Spinal cord (tissue), 10 donors: ENCODE results near the gene STX18. TPM values are rescaled to one million over a fixed set of nuclear protein-coding genes. Genes with fewer than 3 reads are reported as not detected.
"Not testable (repeated sequence)": the region's sequence is repeated elsewhere in the genome, so short reads cannot be mapped to it uniquely, and the experiment has no call there.

Experiments
- DNase-seq, 6 donors: peaks; one replicate each; pipeline versions ENCODE4 v3.0.0 to v3.0.0-alpha.2; 2013 to 2015; ENCODE audit warnings: low spot score in 6 of 6, low read depth in 4 of 6
- H3K27ac ChIP-seq: one replicate; pipeline ENCODE4 v1.5.1; 2013; ENCODE audit warnings: low read depth, low read length, control low read depth
- H3K27me3 ChIP-seq: one replicate; pipeline ENCODE4 v1.6.1; 2013; ENCODE audit warnings: low read length; ENCODE audit not compliant: control insufficient read depth, insufficient read depth
- H3K36me3 ChIP-seq: one replicate; pipeline ENCODE4 v1.6.1; 2013; ENCODE audit warnings: low read length; ENCODE audit not compliant: control insufficient read depth, insufficient read depth
- H3K4me1 ChIP-seq: one replicate; pipeline ENCODE4 v1.6.1; 2013; ENCODE audit warnings: low read length; ENCODE audit not compliant: control insufficient read depth, insufficient read depth
- H3K4me3 ChIP-seq: one replicate; pipeline ENCODE4 v1.5.1; 2013; ENCODE audit warnings: low read depth, low read length, control low read depth
- H3K9me3 ChIP-seq: one replicate; pipeline ENCODE4 v1.6.1; 2013; ENCODE audit warnings: low read length; ENCODE audit not compliant: control insufficient read depth, insufficient read depth
- WGBS: methylation state at CpG from one replicate; pipeline ENCODE4 v1.1.5; 2013; ENCODE audit warnings: missing lambda C conversion rate; ENCODE audit not compliant: insufficient coverage; 5-methylcytosine and 5-hydroxymethylcytosine counted together
- polyA plus RNA-seq, 2 donors: library from polyadenylated mRNA; unstranded; fragments of 120-200 nt; gene quantifications; one replicate each; pipeline ENCODE4 v1.2.1, GENCODE V29; 2013; ENCODE audit not compliant: insufficient read length in 2 of 2
- total RNA-seq, 2 donors: library from RNA; depleted of rRNA in 1 of 2; stranded (reverse); fragments of 120-200 nt in 1 of 2; fragments of >200 nt in 1 of 2; gene quantifications; one replicate each; pipeline versions ENCODE4 v1.2.3 to v1.2.4, GENCODE V29; 2013 to 2014
- donor health status: healthy.

The STX18 gene
- total and polyA plus RNA-seq, 4 donors, result 26.9 to 56.4 (median 49.4) TPM

- DNase-seq, result peak in 2 of 6 donors; percentile 23 to 71
- no peaks in the 10 kb centered on the region for H3K27me3 ChIP-seq
- H3K4me1 ChIP-seq, result no peaks in the 10 kb centered on the region
- H3K36me3 ChIP-seq, result no peaks in the 10 kb centered on the region
- no peak overlapping the region for H3K4me3 ChIP-seq
- H3K27ac ChIP-seq, result no peak overlapping the region
- WGBS, result no CpG with 5 or more reads among the region's 4 CpGs
- no peaks in the 10 kb centered on the region for H3K9me3 ChIP-seq
Observed at GRCh38 chr4:4519297-4519894, 22.5 kb downstream of the STX18 start.

DNA sequence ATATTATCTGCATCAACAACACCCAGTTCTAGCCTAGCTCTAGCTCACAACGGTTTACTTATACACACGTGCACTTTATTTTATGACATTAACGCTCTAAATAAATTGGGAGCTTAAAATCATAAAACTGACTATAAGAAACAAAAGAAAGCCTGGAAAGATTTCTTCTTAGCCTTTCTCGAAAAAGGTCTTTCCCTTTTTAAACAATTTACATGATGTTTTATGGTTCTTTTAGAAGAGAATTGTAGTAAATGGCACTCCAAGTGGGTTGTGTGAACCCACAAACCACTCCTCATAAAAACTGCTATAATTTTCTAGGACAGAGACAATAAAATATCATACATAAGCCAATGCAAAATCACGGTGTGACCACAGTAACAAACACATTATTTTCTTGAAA is 23.1 kb downstream of the STX18 start:
- Histone ChIP-seq H3K4me3 (no peak overlapping the region), H3K4me1 (no peaks in the 10 kb centered on the region), H3K27me3 (no peaks in the 10 kb centered on the region), H3K27ac (no peak overlapping the region), H3K36me3 (no peaks in the 10 kb centered on the region), H3K9me3 (no peaks in the 10 kb centered on the region)
- no CpG with 5 or more reads among the region's 5 CpGs for WGBS
- DNase-seq, result no peak

DNA sequence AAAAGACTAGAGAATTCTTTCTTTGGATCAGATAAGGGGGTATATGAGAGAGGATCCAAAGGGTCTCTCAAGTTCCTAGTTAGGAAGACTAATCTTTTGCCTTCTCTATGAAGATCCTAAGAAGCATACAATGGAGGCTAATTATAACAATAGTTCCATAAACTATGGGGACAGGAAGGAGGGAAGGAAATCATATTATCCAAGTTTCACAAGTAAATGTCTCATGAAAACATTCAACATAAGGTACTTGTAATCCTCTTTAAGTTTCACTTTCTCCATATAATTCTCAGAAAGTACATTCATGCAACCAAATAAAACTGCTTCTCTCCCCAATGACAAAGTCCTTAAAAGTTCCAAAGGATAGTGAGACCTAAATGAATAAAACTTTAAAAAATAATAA is 27.1 kb downstream of the STX18 start:
- Histone ChIP-seq H3K27ac (no peak overlapping the region), H3K9me3 (no peaks in the 10 kb centered on the region), H3K4me1 (no peaks in the 10 kb centered on the region), H3K4me3 (no peak overlapping the region), H3K27me3 (no peaks in the 10 kb centered on the region), H3K36me3 (no peaks in the 10 kb centered on the region)
- no peak for DNase-seq

DNA sequence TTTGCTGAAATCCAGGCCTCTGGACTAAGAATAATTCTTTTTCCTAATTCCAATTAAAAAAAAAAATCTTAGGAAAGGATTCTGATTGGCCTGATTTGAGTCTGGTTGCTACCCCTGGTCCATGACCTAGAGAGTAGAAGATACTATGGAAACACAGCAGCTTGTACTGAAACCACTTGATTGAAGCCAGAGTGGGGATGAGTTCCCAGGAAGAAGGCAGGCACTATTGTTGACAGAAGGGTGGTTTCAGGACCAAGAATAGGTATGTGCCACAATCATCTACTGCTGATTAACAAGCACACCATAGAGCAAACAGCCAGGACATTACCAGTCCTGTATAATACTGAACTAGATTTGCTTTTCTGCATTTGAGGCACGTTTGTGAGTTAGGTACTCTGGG is 29.6 kb downstream of the STX18 start:
- no peaks in the 10 kb centered on the region for H3K9me3 ChIP-seq

GRCh38 chr4:4510641-4511040 is 31.2 kb downstream of the STX18 start:
- not testable (repeated sequence) for DNase-seq, H3K27me3 ChIP-seq, H3K9me3 ChIP-seq, H3K27ac ChIP-seq, H3K4me1 ChIP-seq, H3K4me3 ChIP-seq, H3K36me3 ChIP-seq
- WGBS, result no CpG with 5 or more reads among the region's 3 CpGs

More for the DNA sequence above, 29.6 kb downstream of the STX18 start:
- Histone ChIP-seq H3K27ac (no peak overlapping the region), H3K27me3 (no peaks in the 10 kb centered on the region), H3K4me3 (no peak overlapping the region), H3K4me1 (peaks cover 2% of the 10 kb centered on the region), H3K36me3 (no peaks in the 10 kb centered on the region)
- WGBS, result no CpG with 5 or more reads among the region's 1 CpG
- no peak for DNase-seq

- no peaks in the 10 kb centered on the region for H3K27me3 ChIP-seq
- no peak for DNase-seq
- no peaks in the 10 kb centered on the region for H3K36me3 ChIP-seq
- no CpG with 5 or more reads among the region's 2 CpGs for WGBS
- H3K4me3 ChIP-seq, result no peak overlapping the region
- H3K27ac ChIP-seq, result no peak overlapping the region
- peaks cover 6% of the 10 kb centered on the region for H3K4me1 ChIP-seq
- H3K9me3 ChIP-seq, result no peaks in the 10 kb centered on the region
Observed at GRCh38 chr4:4509521-4509920, 32.3 kb downstream of the STX18 start.

- no CpG with 5 or more reads among the region's 4 CpGs for WGBS
- Histone ChIP-seq H3K9me3 (no peaks in the 10 kb centered on the region), H3K36me3 (no peaks in the 10 kb centered on the region), H3K4me3 (no peak overlapping the region), H3K27ac (no peak overlapping the region), H3K4me1 (peaks cover 6% of the 10 kb centered on the region), H3K27me3 (no peaks in the 10 kb centered on the region)
- no peak for DNase-seq
Observed at GRCh38 chr4:4507923-4508322, 33.9 kb downstream of the STX18 start.

GRCh38 chr4:4507403-4507802 is 34.4 kb downstream of the STX18 start:
- no peaks in the 10 kb centered on the region for H3K27me3 ChIP-seq
- H3K27ac ChIP-seq, result no peak overlapping the region
- H3K36me3 ChIP-seq, result no peaks in the 10 kb centered on the region
- WGBS, result 75% methylated on average over 11 of the region's 14 CpGs
- no peaks in the 10 kb centered on the region for H3K9me3 ChIP-seq
- peaks cover 6% of the 10 kb centered on the region for H3K4me1 ChIP-seq
- no peak overlapping the region for H3K4me3 ChIP-seq
- DNase-seq, result no peak

- DNase-seq, result peak in 1 of 6 donors; percentile 31
- Histone ChIP-seq H3K27me3 (no peaks in the 10 kb centered on the region), H3K4me3 (no peak overlapping the region), H3K9me3 (no peaks in the 10 kb centered on the region), H3K36me3 (no peaks in the 10 kb centered on the region), H3K4me1 (peaks cover 6% of the 10 kb centered on the region), H3K27ac (no peak overlapping the region)
- 33% methylated on average over 3 of the region's 5 CpGs for WGBS
Observed at GRCh38 chr4:4506961-4507360, 34.9 kb downstream of the STX18 start.

GRCh38 chr4:4505211-4505610 is 36.6 kb downstream of the STX18 start:
- not testable (repeated sequence) for H3K27ac ChIP-seq, H3K27me3 ChIP-seq, H3K9me3 ChIP-seq, H3K4me1 ChIP-seq, H3K4me3 ChIP-seq, DNase-seq, H3K36me3 ChIP-seq
- WGBS, result 100% methylated on average over 3 of the region's 9 CpGs
